Measurements from ENCODE around the gene SPG21.

Gene SPG21

GRCh38 chr15:64990168-64990470, 405 bp upstream of the SPG21 start:
- DNase-seq, result no peak

DNA sequence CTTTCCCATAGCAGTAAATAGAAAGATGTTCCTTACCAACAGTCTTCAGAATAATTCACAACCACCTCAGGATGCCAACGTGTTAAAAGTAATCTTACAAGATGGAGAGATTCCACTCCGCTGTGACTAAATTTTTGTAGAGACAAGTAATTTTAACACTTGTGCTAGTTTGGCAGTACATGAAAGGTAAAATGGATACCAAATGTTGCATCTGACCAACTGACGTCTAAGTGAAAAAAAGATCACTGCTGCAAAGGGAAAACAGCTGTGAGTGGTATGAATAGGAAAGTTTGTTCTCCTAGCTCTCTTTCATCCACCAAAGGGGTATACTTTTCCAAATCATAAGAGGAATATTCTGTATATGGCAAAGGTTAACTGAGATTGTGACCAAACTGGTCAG, 2.6 kb downstream of the SPG21 start:
- no peak for DNase-seq

- DNase-seq, result no peak
These were observed 4.2 kb downstream of the SPG21 start for GRCh38 chr15:64985366-64986033.

DNA sequence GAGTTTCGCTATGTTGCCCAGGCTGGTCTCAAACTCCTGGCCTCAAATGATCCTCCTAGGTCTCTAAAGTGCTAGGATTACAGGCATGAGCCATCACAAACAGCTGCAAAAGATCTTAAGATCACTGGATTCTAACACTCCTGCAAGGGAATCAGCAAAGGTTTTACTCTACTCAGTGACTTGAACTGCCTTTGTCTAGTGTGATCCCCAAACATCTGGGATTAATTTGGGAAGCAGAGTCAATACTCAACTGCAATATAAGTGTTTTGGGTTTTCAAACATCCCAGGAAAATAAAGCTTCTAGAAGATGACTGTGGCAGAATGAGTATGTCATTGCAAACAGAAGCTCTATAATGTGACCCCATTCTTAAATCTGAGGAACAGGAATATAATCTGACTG, 7.2 kb downstream of the SPG21 start:
- DNase-seq, result no peak

- no peak for DNase-seq
These were observed 7.8 kb downstream of the SPG21 start for GRCh38 chr15:64981812-64982431.

DNA sequence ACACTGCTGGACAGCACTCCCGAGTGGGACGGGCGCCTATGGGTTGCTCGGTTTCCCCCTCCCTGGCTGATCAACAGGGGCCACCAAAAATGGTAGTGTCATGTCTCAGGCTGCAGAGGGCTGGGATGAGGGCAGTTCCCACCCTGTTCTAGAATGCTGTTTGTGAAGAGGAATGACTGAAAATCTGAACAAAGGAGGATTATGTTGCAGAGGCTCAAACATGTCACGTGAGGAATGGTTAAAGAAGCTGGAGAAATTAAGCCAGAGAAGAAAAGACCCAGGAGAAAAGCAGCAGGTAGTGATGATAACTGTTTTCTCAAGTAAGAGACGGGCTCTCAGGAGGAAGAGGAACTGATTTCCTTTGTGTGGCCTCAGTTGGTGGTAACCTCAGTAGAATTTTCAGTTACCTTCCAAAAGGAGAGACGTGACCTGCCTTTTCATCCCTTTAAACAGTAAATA, 10.4 kb downstream of the SPG21 start:
- no peak for DNase-seq

GRCh38 chr15:64975390-64975789, 14.3 kb downstream of the SPG21 start:
- DNase-seq, result no peak

- DNase-seq, result no peak
These were observed 19.0 kb downstream of the SPG21 start for GRCh38 chr15:64970698-64971097.

- DNase-seq, result no peak
These were observed 20.3 kb downstream of the SPG21 start for GRCh38 chr15:64969401-64969800.

DNA sequence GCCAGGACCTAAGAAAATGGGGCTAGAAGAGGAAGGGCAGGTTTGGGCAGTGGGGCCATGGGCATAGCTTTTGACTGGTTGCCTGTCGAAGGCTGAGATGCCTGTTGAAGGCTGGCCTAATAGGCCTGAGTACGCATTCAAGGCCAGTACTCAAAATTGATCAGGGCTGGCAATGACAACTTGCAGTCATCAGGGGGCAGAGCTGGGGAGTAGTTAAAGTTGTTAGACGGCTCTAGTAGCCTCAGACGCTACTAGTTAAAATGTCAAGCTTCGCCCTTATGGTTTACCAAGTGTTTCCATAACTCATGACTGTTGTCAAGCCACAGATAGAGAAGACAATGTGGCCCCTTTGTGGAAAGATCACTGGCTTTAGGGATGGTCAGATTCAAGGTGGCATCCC, 28.7 kb downstream of the SPG21 start:
- DNase-seq, result no peak

- no peak for DNase-seq
These were observed 29.6 kb downstream of the SPG21 start for GRCh38 chr15:64960153-64960552.

DNA sequence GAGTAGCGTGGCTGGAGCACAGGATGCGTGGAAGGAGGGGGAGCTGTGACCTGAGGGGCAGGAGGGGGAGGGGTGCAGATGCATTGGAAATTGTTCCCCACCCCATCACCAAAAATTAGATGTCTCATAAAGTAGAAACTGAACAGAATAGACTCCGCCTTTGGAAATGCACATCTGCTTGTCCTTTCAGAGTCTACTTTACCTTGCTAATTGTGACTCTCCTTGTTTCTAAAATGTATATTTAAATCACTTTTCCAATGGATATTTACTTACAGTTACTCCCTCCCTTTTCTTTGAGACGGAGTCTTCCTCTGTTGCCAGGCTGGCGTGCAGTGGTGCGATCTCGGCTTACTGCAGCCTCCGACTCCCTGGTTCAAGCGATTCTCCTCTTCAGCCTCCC, 30.6 kb downstream of the SPG21 start:
- DNase-seq, result no peak

DNA sequence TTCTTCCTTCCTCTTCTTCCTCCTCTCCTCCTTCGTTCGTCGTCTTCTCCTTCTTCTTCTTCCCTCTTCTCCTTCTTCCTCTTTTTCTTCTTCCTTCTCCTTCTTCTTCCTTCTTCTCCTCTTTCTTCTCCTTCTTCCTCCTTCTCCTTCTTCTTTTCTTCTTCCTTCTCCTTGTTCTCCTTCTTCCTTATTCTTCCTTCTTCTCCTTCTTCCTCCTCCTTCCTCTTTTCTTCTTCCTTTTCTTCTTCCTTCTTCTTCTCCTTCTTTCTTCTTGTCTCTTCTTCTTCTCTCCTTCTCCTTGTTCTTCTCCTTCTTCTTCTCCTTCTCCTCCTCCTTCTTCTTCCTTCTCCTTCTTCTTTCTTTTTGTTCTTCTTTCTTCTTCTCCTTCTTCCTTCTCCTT, 35.3 kb downstream of the SPG21 start:
- no peak for DNase-seq

- DNase-seq, result no peak
These were observed 37.8 kb downstream of the SPG21 start for GRCh38 chr15:64951777-64952418.

- DNase-seq, result peak in 1 of 2 experiments; percentile 14
These were observed 38.8 kb downstream of the SPG21 start for GRCh38 chr15:64950888-64951287.

DNA sequence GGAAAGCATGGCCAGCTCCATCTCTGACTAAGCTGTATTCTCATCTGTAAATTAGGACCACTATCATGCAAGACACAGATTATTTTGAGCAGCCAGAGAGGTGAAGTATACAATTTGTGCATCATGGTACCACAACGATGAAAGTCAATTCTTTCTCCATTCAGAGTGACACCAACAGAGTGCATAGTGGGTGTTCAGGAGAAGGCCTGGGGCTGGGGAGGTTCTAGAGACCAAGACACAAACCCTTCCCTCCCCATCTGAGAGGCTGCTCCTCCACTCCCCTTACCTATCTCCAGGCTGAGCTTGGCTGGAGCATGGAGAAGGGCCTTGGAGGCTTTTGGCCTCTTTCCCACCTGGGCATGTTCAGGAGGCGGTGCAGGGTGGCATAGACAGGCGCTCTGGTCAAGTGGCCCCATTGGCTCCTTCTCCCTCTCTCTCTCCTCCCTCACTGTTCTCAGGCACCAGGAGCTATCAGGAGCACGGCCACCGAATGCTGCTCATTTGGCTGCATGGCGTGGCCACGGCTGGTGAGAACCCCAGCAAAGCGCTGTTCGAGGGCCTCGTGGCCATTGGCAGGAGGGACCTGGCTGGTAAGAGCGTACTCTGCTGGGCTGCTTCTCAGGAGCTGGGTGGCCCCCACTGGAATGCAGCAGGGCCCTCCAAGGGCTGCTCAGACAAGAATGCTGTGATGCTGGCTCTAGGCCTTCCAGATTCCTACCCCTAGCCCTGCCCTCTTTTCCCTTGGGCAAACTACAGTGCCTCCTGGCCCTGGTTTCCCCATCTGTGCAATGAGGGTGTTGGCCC, 40.1 kb downstream of the SPG21 start:
- DNase-seq, result peak in 1 of 2 experiments; percentile 9

- DNase-seq, result no peak
These were observed 40.8 kb downstream of the SPG21 start for GRCh38 chr15:64948916-64949315.

GRCh38 chr15:64947211-64947610, 42.5 kb downstream of the SPG21 start:
- DNase-seq, result no peak

- no peak for DNase-seq
These were observed 44.8 kb downstream of the SPG21 start for GRCh38 chr15:64944961-64945360.

- no peak for DNase-seq
These were observed 46.0 kb downstream of the SPG21 start for GRCh38 chr15:64943512-64944225.

GRCh38 chr15:64942356-64942755, 47.4 kb downstream of the SPG21 start:
- DNase-seq, result no peak

- DNase-seq, result no peak
These were observed 51.5 kb downstream of the SPG21 start for GRCh38 chr15:64938192-64938591.

- DNase-seq, result no peak
These were observed 55.7 kb downstream of the SPG21 start for GRCh38 chr15:64934023-64934422.
